DMS114 treated with DMSO at 0.1 percent for 48 hours (cell line): ENCODE results near the gene ERC1.

Experiments
- DNase-seq: peaks from one replicate; lab custom pipeline; 2025; ENCODE audit not compliant: unreplicated experiment; lab: John Stamatoyannopoulos, UW

The ERC1 gene

GRCh38 chr12:1282670-1283315 lies 291.8 kb downstream of the ERC1 start:
- DNase-seq: no peak

- no peak for DNase-seq
These were observed 292.3 kb downstream of the ERC1 start for GRCh38 chr12:1283316-1283715.

GRCh38 chr12:1284611-1285010 lies 293.6 kb downstream of the ERC1 start:
- no peak for DNase-seq

- DNase-seq: no peak
These were observed 296.5 kb downstream of the ERC1 start for GRCh38 chr12:1287446-1287975.

- no peak for DNase-seq
These were observed 297.3 kb downstream of the ERC1 start for GRCh38 chr12:1288333-1288732.

GRCh38 chr12:1289371-1290155 lies 298.5 kb downstream of the ERC1 start:
- no peak for DNase-seq

GRCh38 chr12:1290716-1291115 lies 299.7 kb downstream of the ERC1 start:
- DNase-seq: no peak

- DNase-seq: no peak
These were observed 300.7 kb downstream of the ERC1 start for GRCh38 chr12:1291601-1292332.

- no peak for DNase-seq
These were observed 302.9 kb downstream of the ERC1 start for GRCh38 chr12:1293901-1294300.

- no peak for DNase-seq
These were observed 306.2 kb downstream of the ERC1 start for GRCh38 chr12:1297206-1297605.

- no peak for DNase-seq
These were observed 306.7 kb downstream of the ERC1 start for GRCh38 chr12:1297639-1298175.

- DNase-seq: no peak
These were observed 309.4 kb downstream of the ERC1 start for GRCh38 chr12:1300460-1300859.

GRCh38 chr12:1302201-1302870 lies 311.3 kb downstream of the ERC1 start:
- no peak for DNase-seq

GRCh38 chr12:1305063-1305434 lies 314.0 kb downstream of the ERC1 start:
- DNase-seq: no peak

GRCh38 chr12:1305791-1306500 lies 314.9 kb downstream of the ERC1 start:
- no peak for DNase-seq

GRCh38 chr12:1306817-1307216 lies 315.8 kb downstream of the ERC1 start:
- no peak for DNase-seq

GRCh38 chr12:1307796-1308195 lies 316.8 kb downstream of the ERC1 start:
- no peak for DNase-seq

GRCh38 chr12:1309613-1310012 lies 318.6 kb downstream of the ERC1 start:
- no peak for DNase-seq

GRCh38 chr12:1310653-1311052 lies 319.6 kb downstream of the ERC1 start:
- no peak for DNase-seq

- no peak for DNase-seq
These were observed 320.1 kb downstream of the ERC1 start for GRCh38 chr12:1311145-1311544.
